GM23338 (cell line): ENCODE results near the gene GPR52. TPM values are rescaled to one million over a fixed set of nuclear protein-coding genes. Genes with fewer than 3 reads are reported as not detected.

Source experiments
- ATAC-seq: fragments of 200-7000 bp; cut with Tn5 transposase; 3 replicates; pipeline ENCODE4 v1.9.1; 2020
- DNase-seq: peaks from one replicate; pipeline ENCODE4 v3.0.0-alpha.2; 2015; ENCODE audit warnings: low spot score
- H2AFZ ChIP-seq: fragments of 200-600 bp; sonication (generic); 2 replicates; pipeline ENCODE4 v1.8.0; 2016; ENCODE audit warnings: antibody characterized with exemption, mild to moderate bottlenecking, moderate library complexity
- H3F3A ChIP-seq: fragments of 200-600 bp; sonication (generic); replicated peaks from 2 replicates; pipeline ENCODE4 v1.8.0; 2017; ENCODE audit warnings: antibody characterized with exemption, mixed run types, low read depth
- H3K27ac ChIP-seq: fragments of 200-600 bp; sonication (generic); 2 replicates; pipeline ENCODE4 v1.6.1; 2016; ENCODE audit warnings: low read depth
- H3K27me3 ChIP-seq: fragments of 200-600 bp; sonication (generic); 2 replicates; pipeline ENCODE4 v1.8.0; 2016; ENCODE audit warnings: mild to moderate bottlenecking, mixed run types, moderate library complexity; ENCODE audit not compliant: insufficient read depth
- H3K36me3 ChIP-seq: fragments of 200-600 bp; sonication (generic); 2 replicates; pipeline ENCODE4 v1.8.0; 2016; ENCODE audit warnings: mild to moderate bottlenecking; ENCODE audit not compliant: insufficient read depth
- H3K4me1 ChIP-seq: fragments of 200-600 bp; sonication (generic); 2 replicates; pipeline ENCODE4 v1.8.0; 2016; ENCODE audit warnings: mild to moderate bottlenecking, moderate library complexity; ENCODE audit not compliant: insufficient read depth
- H3K4me2 ChIP-seq: fragments of 200-600 bp; sonication (generic); 2 replicates; pipeline ENCODE4 v1.7.1; 2017; ENCODE audit warnings: mixed run types
- H3K4me3 ChIP-seq: fragments of 200-600 bp; sonication (generic); 2 replicates; pipeline ENCODE4 v1.6.1; 2016; ENCODE audit warnings: mixed run types
- H3K79me2 ChIP-seq: fragments of 200-600 bp; sonication (generic); replicated peaks from 2 replicates; pipeline ENCODE4 v1.8.0; 2017; ENCODE audit warnings: mild to moderate bottlenecking; ENCODE audit not compliant: insufficient read depth
- H3K9me2 ChIP-seq: fragments of 200-600 bp; sonication (generic); 2 replicates; pipeline ENCODE4 v1.8.0; 2017; ENCODE audit not compliant: insufficient read depth
- H4K20me1 ChIP-seq: fragments of 200-600 bp; sonication (generic); replicated peaks from 2 replicates; pipeline ENCODE4 v1.8.0; 2017; ENCODE audit warnings: mild to moderate bottlenecking; ENCODE audit not compliant: insufficient read depth
- H3K27ac Mint-ChIP-seq: 2 replicates; pipeline ENCODE4 v1.8.0; 2020; ENCODE audit warnings: inconsistent platforms, mild to moderate bottlenecking, moderate library complexity, mixed read lengths
- H3K27me3 Mint-ChIP-seq: 3 replicates; pipeline ENCODE4 v1.8.0; 2022; ENCODE audit warnings: low read depth, mild to moderate bottlenecking, moderate library complexity, mixed read lengths, inconsistent platforms; ENCODE audit not compliant: insufficient read depth, poor library complexity
- H3K36me3 Mint-ChIP-seq: 3 replicates; pipeline ENCODE4 v1.8.0; 2021; ENCODE audit warnings: low read depth, mild to moderate bottlenecking, inconsistent platforms, moderate library complexity, mixed read lengths
- H3K4me1 Mint-ChIP-seq: 3 replicates; pipeline ENCODE4 v1.8.0; 2020; ENCODE audit warnings: mild to moderate bottlenecking, inconsistent platforms, mixed read lengths
- H3K4me3 Mint-ChIP-seq: 3 replicates; pipeline ENCODE4 v1.8.0; 2021; ENCODE audit warnings: moderate library complexity, mild to moderate bottlenecking, inconsistent platforms, mixed read lengths
- H3K9me3 Mint-ChIP-seq: 3 replicates; pipeline ENCODE4 v1.8.0; 2020; ENCODE audit warnings: moderate library complexity, mild to moderate bottlenecking, inconsistent platforms, mixed read lengths
- CTCF ChIP-seq, 2 experiments: fragments of 200-600 bp in 1 of 2; sonication (generic) in 1 of 2; conservative IDR thresholded peaks; 2 replicates each; pipeline versions ENCODE4 v1.5.1 to v1.6.1; 2016 to 2017; ENCODE audit warnings: antibody characterized with exemption in 2 of 2, low read depth in 2 of 2, mild to moderate bottlenecking in 2 of 2, moderate library complexity in 1 of 2
- EZH2 ChIP-seq: fragments of 200-600 bp; sonication (generic); IDR thresholded peaks from one replicate; pipeline ENCODE4 v1.8.0; 2017; ENCODE audit warnings: antibody characterized with exemption, mild to moderate bottlenecking, low read depth; ENCODE audit not compliant: unreplicated experiment
- JUNB ChIP-seq: IDR thresholded peaks from one replicate; pipeline ENCODE4 v1.6.1; 2016; ENCODE audit warnings: antibody characterized with exemption; ENCODE audit not compliant: unreplicated experiment
- POLR2AphosphoS5 ChIP-seq: IDR thresholded peaks from 2 replicates; pipeline ENCODE4 v1.6.1; 2016; ENCODE audit warnings: antibody characterized with exemption, low read depth
- REST ChIP-seq: IDR thresholded peaks from one replicate; pipeline ENCODE4 v1.6.1; 2018; ENCODE audit warnings: antibody characterized with exemption; ENCODE audit not compliant: unreplicated experiment
- STAT1 ChIP-seq: IDR thresholded peaks from one replicate; pipeline ENCODE4 v1.6.1; 2016; ENCODE audit warnings: antibody characterized with exemption; ENCODE audit not compliant: unreplicated experiment
- ZNF331 ChIP-seq: fragments of 250-450 bp; sonication (Bioruptor Pico); IDR thresholded peaks from 2 replicates; pipeline ENCODE4 v1.5.0; 2020; ENCODE audit warnings: low read depth, mild to moderate bottlenecking, moderate library complexity
- polyA plus RNA-seq: library from polyadenylated mRNA; unstranded; fragments of >200 nt; fragmentation: Nextera tagmentation; extraction: Ambion mirVana; gene quantifications from 2 replicates; pipeline ENCODE4 v1.2.1, GENCODE V29; 2016
- total RNA-seq: library from RNA; depleted of rRNA; stranded (reverse); fragments of >200 nt; shearing (Covaris generic); gene quantifications from 2 replicates; pipeline ENCODE4 v1.2.3, GENCODE V29; 2014

Gene GPR52
- total and polyA plus RNA-seq, 2 experiments from 2014 or later: 1.6 TPM; not detected in 1

- ATAC-seq (peak; percentile 62), DNase-seq (peak; percentile 51)
- Histone ChIP-seq H3F3A (no peaks in the 10 kb centered on the region), H3K4me2 (no peak overlapping the region), H3K36me3 (no peaks in the 10 kb centered on the region), H3K4me3 (no peak overlapping the region), H3K27me3 (no peaks in the 10 kb centered on the region), H3K4me1 (no peaks in the 10 kb centered on the region), H3K27ac (no peak overlapping the region), H3K9me2 (no peaks in the 10 kb centered on the region), H4K20me1 (no peaks in the 10 kb centered on the region), H3K79me2 (no peaks in the 10 kb centered on the region), H2AFZ (no peak overlapping the region)
- H3K27me3 Mint-ChIP-seq: no peaks in the 10 kb centered on the region
- no peaks in the 10 kb centered on the region for H3K36me3 Mint-ChIP-seq
- H3K27ac Mint-ChIP-seq: no peak overlapping the region; the same call in 1 of the 2 replicates
- no peaks in the 10 kb centered on the region for H3K4me1 Mint-ChIP-seq
- H3K4me3 Mint-ChIP-seq: no peak overlapping the region
- TF ChIP-seq CTCF (conservative IDR thresholded peaks at IDR 0.05; ENCODE audit: low read depth in 2 of 2) (peak; percentile 74 to 81), ZNF331 (CRISPR knock-in tag) (no peak), REST (no peak), STAT1 (no peak), JUNB (no peak)
- H3K9me3 Mint-ChIP-seq: no peaks in the 10 kb centered on the region
Observed at GRCh38 chr1:174413632-174414031, 34.1 kb upstream of the GPR52 start.

GRCh38 chr1:174414203-174414602 lies 33.6 kb upstream of the GPR52 start:
- Mint-ChIP-seq H3K4me1 (peaks cover 2% of the 10 kb centered on the region; the same call in 1 of the 3 replicates), H3K27me3 (no peaks in the 10 kb centered on the region), H3K36me3 (no peaks in the 10 kb centered on the region), H3K27ac (no peak overlapping the region), H3K4me3 (no peak overlapping the region), H3K9me3 (no peaks in the 10 kb centered on the region)
- ATAC-seq: no peak
- Histone ChIP-seq H3F3A (no peaks in the 10 kb centered on the region), H3K4me1 (no peaks in the 10 kb centered on the region), H3K27ac (no peak overlapping the region), H3K9me2 (no peaks in the 10 kb centered on the region), H3K36me3 (no peaks in the 10 kb centered on the region), H3K4me2 (no peak overlapping the region), H3K27me3 (no peaks in the 10 kb centered on the region), H3K4me3 (no peak overlapping the region), H3K79me2 (no peaks in the 10 kb centered on the region), H2AFZ (no peak overlapping the region), H4K20me1 (no peaks in the 10 kb centered on the region)
- no peak for DNase-seq
- TF ChIP-seq EZH2 (no peak), CTCF (conservative IDR thresholded peaks at IDR 0.05; ENCODE audit: low read depth in 2 of 2) (no peak), ZNF331 (CRISPR knock-in tag) (no peak), POLR2AphosphoS5 (no peak)
